Cardiac muscle cell (in vitro differentiated cells and primary cell): ENCODE results near the gene STARD3. TPM values are rescaled to one million over a fixed set of nuclear protein-coding genes. Genes with fewer than 3 reads are reported as not detected.

Source experiments
- DNase-seq, 2 donors: peaks; one replicate each; pipeline versions ENCODE4 v3.0.0 to v3.0.0-alpha.2; 2010 to 2017; ENCODE audit warnings: low read depth in 1 of 2, low spot score in 1 of 2
- H3K27ac ChIP-seq: fragments of 200-600 bp; sonication (generic); 2 replicates; pipeline ENCODE4 v1.5.1; 2016
- H3K27me3 ChIP-seq: fragments of 200-600 bp; sonication (generic); 2 replicates; pipeline ENCODE4 v1.6.0; 2016; ENCODE audit warnings: control low read depth
- H3K36me3 ChIP-seq: fragments of 200-600 bp; sonication (generic); 2 replicates; pipeline ENCODE4 v1.5.1; 2016; ENCODE audit warnings: control low read depth
- H3K4me1 ChIP-seq: fragments of 200-600 bp; sonication (generic); 2 replicates; pipeline ENCODE4 v1.8.1; 2017; ENCODE audit warnings: low read depth, mild to moderate bottlenecking, mixed run types
- H3K4me3 ChIP-seq: fragments of 200-600 bp; sonication (generic); 2 replicates; pipeline ENCODE4 v1.5.1; 2016; ENCODE audit warnings: mild to moderate bottlenecking
- H3K9me3 ChIP-seq: fragments of 200-600 bp; sonication (generic); 2 replicates; pipeline ENCODE4 v1.5.1; 2017; ENCODE audit warnings: low read depth, mild to moderate bottlenecking, control low read depth
- CTCF ChIP-seq: IDR thresholded peaks from 2 replicates; pipeline ENCODE4 v1.5.1; 2012; ENCODE audit warnings: low read depth, mild to moderate bottlenecking, low read length
- polyA plus RNA-seq: library from polyadenylated mRNA; unstranded; fragments of >200 nt; fragmentation: Nextera tagmentation; extraction: Ambion mirVana; gene quantifications from 2 replicates; pipeline ENCODE4 v1.2.1, GENCODE V29; 2016
- total RNA-seq: library from RNA; depleted of rRNA; stranded (reverse); fragments of >200 nt; gene quantifications from 2 replicates; pipeline ENCODE4 v1.2.3, GENCODE V29; 2016

STARD3 gene
- total and polyA plus RNA-seq, 2 experiments from 2014 or later = 47.9 to 67.1 TPM

GRCh38 chr17:39619786-39620101, 17.2 kb upstream of the STARD3 start:
- TF ChIP-seq CTCF = no peak
- H3K9me3 ChIP-seq = no peaks in the 10 kb centered on the region
- H3K36me3 ChIP-seq = no peaks in the 10 kb centered on the region
- no peak overlapping the region for H3K27ac ChIP-seq
- H3K4me3 ChIP-seq = no peak overlapping the region
- H3K27me3 ChIP-seq = peaks cover 71% of the 10 kb centered on the region
- no peak for DNase-seq
- peaks cover 5% of the 10 kb centered on the region for H3K4me1 ChIP-seq

GRCh38 chr17:39621523-39622379, 15.2 kb upstream of the STARD3 start:
- no peaks in the 10 kb centered on the region for H3K9me3 ChIP-seq
- no peak overlapping the region for H3K27ac ChIP-seq
- H3K27me3 ChIP-seq = peaks cover 64% of the 10 kb centered on the region
- peak; percentile 84 to 90 for DNase-seq
- no peaks in the 10 kb centered on the region for H3K36me3 ChIP-seq
- H3K4me3 ChIP-seq = no peak overlapping the region
- TF ChIP-seq CTCF = peak; percentile 100
- H3K4me1 ChIP-seq = peaks cover 5% of the 10 kb centered on the region

- no peak for TF ChIP-seq CTCF
- no peaks in the 10 kb centered on the region for H3K36me3 ChIP-seq
- DNase-seq = no peak
- no peak overlapping the region for H3K27ac ChIP-seq
- peaks cover 64% of the 10 kb centered on the region for H3K27me3 ChIP-seq
- H3K4me1 ChIP-seq = peaks cover 5% of the 10 kb centered on the region
- H3K9me3 ChIP-seq = no peaks in the 10 kb centered on the region
- no peak overlapping the region for H3K4me3 ChIP-seq
Observed at GRCh38 chr17:39622380-39623006, 14.5 kb upstream of the STARD3 start.

- Histone ChIP-seq H3K27me3 (peaks cover 64% of the 10 kb centered on the region), H3K36me3 (no peaks in the 10 kb centered on the region), H3K4me3 (no peak overlapping the region), H3K27ac (no peak overlapping the region), H3K9me3 (no peaks in the 10 kb centered on the region), H3K4me1 (peaks cover 14% of the 10 kb centered on the region)
- peak; percentile 96 for TF ChIP-seq CTCF
- DNase-seq = peak; percentile 66 to 82
Observed at GRCh38 chr17:39623356-39623950, 13.5 kb upstream of the STARD3 start.

- Histone ChIP-seq H3K36me3 (no peaks in the 10 kb centered on the region), H3K27me3 (peaks cover 57% of the 10 kb centered on the region), H3K4me3 (no peak overlapping the region), H3K4me1 (peaks cover 16% of the 10 kb centered on the region), H3K27ac (no peak overlapping the region), H3K9me3 (no peaks in the 10 kb centered on the region)
- no peak for TF ChIP-seq CTCF
- no peak for DNase-seq
Observed at GRCh38 chr17:39624313-39624712, 12.6 kb upstream of the STARD3 start.
